Measurements from ENCODE around the gene BANP.
"Not testable (repeated sequence)": the region's sequence is repeated elsewhere in the genome, so short reads cannot be mapped to it uniquely, and the experiment has no call there.

DNA sequence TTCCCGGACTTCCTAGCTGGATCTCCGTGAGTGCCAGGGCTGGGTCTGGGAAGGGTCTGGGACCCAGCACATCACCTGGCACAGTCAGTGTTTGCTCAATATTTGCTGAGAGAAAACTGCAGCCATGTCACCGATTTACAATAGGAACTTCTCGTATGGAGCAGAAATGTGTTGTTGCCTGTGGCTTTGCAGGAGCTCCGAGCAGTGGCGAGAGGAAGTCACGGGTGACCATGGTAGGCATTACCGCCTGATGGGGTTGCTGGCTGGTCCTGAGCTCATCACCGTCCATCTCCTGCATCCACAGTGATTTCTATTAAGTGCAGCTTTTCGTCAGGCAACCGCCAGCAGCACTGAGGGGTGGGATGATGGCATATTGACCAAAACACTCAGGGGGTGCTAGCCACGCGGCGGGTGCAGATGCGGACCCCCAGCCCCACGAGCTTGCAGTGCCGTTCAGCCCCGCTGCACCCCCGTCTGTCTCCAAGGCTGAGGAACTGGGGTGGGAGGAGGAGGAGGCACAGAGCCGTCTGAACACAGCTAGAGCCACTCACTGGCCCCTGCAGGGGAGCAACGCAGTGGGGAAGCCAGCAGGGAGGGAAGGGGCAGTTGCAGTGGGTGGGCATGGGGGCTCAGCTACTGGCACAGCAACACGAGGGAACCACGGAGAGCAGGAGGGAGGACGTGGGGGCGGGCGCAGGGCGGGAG is 37.1 kb upstream of the BANP start:
- TF ChIP-seq, protein P1, sequence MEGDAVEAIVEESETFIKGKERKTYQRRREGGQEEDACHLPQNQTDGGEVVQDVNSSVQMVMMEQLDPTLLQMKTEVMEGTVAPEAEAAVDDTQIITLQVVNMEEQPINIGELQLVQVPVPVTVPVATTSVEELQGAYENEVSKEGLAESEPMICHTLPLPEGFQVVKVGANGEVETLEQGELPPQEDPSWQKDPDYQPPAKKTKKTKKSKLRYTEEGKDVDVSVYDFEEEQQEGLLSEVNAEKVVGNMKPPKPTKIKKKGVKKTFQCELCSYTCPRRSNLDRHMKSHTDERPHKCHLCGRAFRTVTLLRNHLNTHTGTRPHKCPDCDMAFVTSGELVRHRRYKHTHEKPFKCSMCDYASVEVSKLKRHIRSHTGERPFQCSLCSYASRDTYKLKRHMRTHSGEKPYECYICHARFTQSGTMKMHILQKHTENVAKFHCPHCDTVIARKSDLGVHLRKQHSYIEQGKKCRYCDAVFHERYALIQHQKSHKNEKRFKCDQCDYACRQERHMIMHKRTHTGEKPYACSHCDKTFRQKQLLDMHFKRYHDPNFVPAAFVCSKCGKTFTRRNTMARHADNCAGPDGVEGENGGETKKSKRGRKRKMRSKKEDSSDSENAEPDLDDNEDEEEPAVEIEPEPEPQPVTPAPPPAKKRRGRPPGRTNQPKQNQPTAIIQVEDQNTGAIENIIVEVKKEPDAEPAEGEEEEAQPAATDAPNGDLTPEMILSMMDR (IDR thresholded peaks at IDR 0.05): not testable (repeated sequence)
- not testable (repeated sequence) for TF ChIP-seq EZH2, EZH2phosphoT487 (IDR thresholded peaks at IDR 0.05)

All from neural progenitor cell (in vitro differentiated cells).